Measurements from ENCODE around the gene FRMD5. TPM values are rescaled to one million over a fixed set of nuclear protein-coding genes. Genes with fewer than 3 reads are reported as not detected.

FRMD5 gene
- total RNA-seq, 1 donor from 2014 or later = 0.09 TPM

GRCh38 chr15:43821505-43821904, 373.6 kb downstream of the FRMD5 start:
- peak overlapping the region; percentile 44 for H3K4me3 Mint-ChIP-seq (ENCODE audit: low read depth)
- peaks cover 20% of the 10 kb centered on the region for H3K4me1 Mint-ChIP-seq (ENCODE audit: low read depth)
- H3K36me3 Mint-ChIP-seq (ENCODE audit: low read depth) = peaks cover 36% of the 10 kb centered on the region
- H3K9me3 Mint-ChIP-seq = no peaks in the 10 kb centered on the region
- H3K27me3 Mint-ChIP-seq (ENCODE audit: low read depth) = no peaks in the 10 kb centered on the region
- H3K27ac Mint-ChIP-seq = no peak overlapping the region
- DNase-seq (ENCODE audit: low spot score) = no peak
- intact Hi-C loops (cut with micrococcal nuclease) = loop anchor here (10.0 kb wide), 2 partner anchors 713 to 903 kb away; partner anchors contain the start of gene EIF3J

Other genes starting within 250 kb of the FRMD5 start
- 43.6 and 46.5 TPM in 2 replicates for gene GOLM2, start 93.4 kb upstream of the FRMD5 start, total RNA-seq
- 66.1 and 69.6 TPM in 2 replicates for gene CTDSPL2, start 232.4 kb upstream of the FRMD5 start, total RNA-seq